ENCODE data around the gene RASSF4. TPM values are rescaled to one million over a fixed set of nuclear protein-coding genes. Genes with fewer than 3 reads are reported as not detected.

RASSF4 gene
- total and polyA plus RNA-seq, 2 experiments from 2014 or later, result 2.1 to 2.3 TPM

- Histone ChIP-seq H3K27me3 (replicated peaks; ENCODE audit: insufficient read depth) (no peaks in the 10 kb centered on the region), H3K36me3 (ENCODE audit: low read depth) (no peaks in the 10 kb centered on the region), H3K4me2 (ENCODE audit: unreplicated experiment) (no peak overlapping the region), H2AFZ (peak overlapping the region; percentile 80), H4K20me1 (ENCODE audit: insufficient read depth) (no peaks in the 10 kb centered on the region), H3K9ac (peak overlapping the region; percentile 55), H3F3A (ENCODE audit: insufficient read depth) (peaks cover 24% of the 10 kb centered on the region), H3K27ac (peak overlapping the region; percentile 65), H3K4me1 (ENCODE audit: insufficient read depth) (peaks cover 38% of the 10 kb centered on the region), H3K4me3 (no peak overlapping the region), H3K9me3 (ENCODE audit: low read depth) (no peaks in the 10 kb centered on the region), H3K9me2 (ENCODE audit: insufficient read depth) (no peaks in the 10 kb centered on the region), H3K79me2 (ENCODE audit: insufficient read depth) (no peaks in the 10 kb centered on the region)
- WGBS, 2 experiments (ENCODE audit: low coverage in 1 of 2, low lambda C conversion rate in 2 of 2, missing lambda C conversion rate in 2 of 2), result 50 to 53% methylated on average over 4 of the region's 4 CpGs
- DNase-seq, result no peak
- in situ Hi-C loops (cut with MboI), result loop anchor here (25.0 kb wide), 1 partner anchor 1333 kb away; no protein-coding TSS in a partner anchor
- TF ChIP-seq EZH2phosphoT487 (IDR thresholded peaks at IDR 0.05; ENCODE audit: insufficient read depth, low read depth), result no peak
Observed at GRCh38 chr10:44995581-44995913, 35.9 kb downstream of the RASSF4 start.

GRCh38 chr10:44995914-44996669 lies 36.5 kb downstream of the RASSF4 start:
- DNase-seq, result peak; percentile 55
- H3K9ac ChIP-seq, result peak overlapping the region; percentile 55
- H3F3A ChIP-seq (ENCODE audit: insufficient read depth), result peaks cover 24% of the 10 kb centered on the region
- no peak overlapping the region for H3K4me3 ChIP-seq
- in situ Hi-C loops (cut with MboI), result loop anchor here (25.0 kb wide), 1 partner anchor 1334 kb away; no protein-coding TSS in a partner anchor
- H3K9me2 ChIP-seq (ENCODE audit: insufficient read depth), result no peaks in the 10 kb centered on the region
- H3K79me2 ChIP-seq (ENCODE audit: insufficient read depth), result no peaks in the 10 kb centered on the region
- H3K9me3 ChIP-seq (ENCODE audit: low read depth), result no peaks in the 10 kb centered on the region
- WGBS, 2 experiments (ENCODE audit: low coverage in 1 of 2, low lambda C conversion rate in 2 of 2, missing lambda C conversion rate in 2 of 2), result 23 to 29% methylated on average over 9 of the region's 9 CpGs
- H2AFZ ChIP-seq, result peak overlapping the region; percentile 80
- no peaks in the 10 kb centered on the region for H3K27me3 ChIP-seq (replicated peaks; ENCODE audit: insufficient read depth)
- peaks cover 39% of the 10 kb centered on the region for H3K4me1 ChIP-seq (ENCODE audit: insufficient read depth)
- H3K4me2 ChIP-seq (ENCODE audit: unreplicated experiment), result no peak overlapping the region
- TF ChIP-seq EZH2phosphoT487 (IDR thresholded peaks at IDR 0.05; ENCODE audit: insufficient read depth, low read depth), result no peak
- no peak for TF ChIP-seq EZH2 (IDR thresholded peaks at IDR 0.05; ENCODE audit: insufficient read depth, poor library complexity, severe bottlenecking)
- no peaks in the 10 kb centered on the region for H3K36me3 ChIP-seq (ENCODE audit: low read depth)
- H3K27ac ChIP-seq, result peak overlapping the region; percentile 65
- no peaks in the 10 kb centered on the region for H4K20me1 ChIP-seq (ENCODE audit: insufficient read depth)

DNA sequence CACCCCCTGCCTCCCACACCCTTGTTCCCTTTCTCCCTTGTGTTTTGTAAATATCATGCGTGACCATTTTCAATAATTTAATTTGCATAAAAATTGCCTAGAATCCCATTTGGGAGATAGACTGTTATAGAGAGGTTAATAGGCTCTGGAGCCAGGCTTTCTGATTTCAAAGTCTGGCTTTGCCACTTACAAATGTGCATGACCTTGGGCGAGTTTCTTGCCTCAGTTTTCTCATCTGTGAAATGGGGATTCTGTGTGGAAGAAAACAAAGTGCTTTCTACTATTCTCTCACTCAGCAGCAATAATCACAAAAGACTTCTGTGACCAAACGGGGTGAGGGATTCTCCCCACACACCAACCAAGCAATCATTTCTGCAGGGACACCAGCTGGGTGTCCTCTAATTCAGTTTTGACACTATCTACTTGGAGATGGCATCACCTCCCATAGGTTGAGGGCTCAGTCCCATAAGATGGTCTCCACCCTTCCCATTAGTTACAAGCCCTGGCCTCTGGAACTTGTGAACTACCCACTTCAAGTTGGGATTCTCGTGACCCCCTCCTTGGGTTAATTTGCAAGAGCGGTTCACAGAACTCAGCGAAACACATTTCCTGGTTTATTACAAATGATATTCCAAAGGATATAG lies 37.6 kb downstream of the RASSF4 start:
- Histone ChIP-seq H3K9ac (no peak overlapping the region), H3F3A (ENCODE audit: insufficient read depth) (peaks cover 34% of the 10 kb centered on the region), H3K27ac (no peak overlapping the region), H3K36me3 (ENCODE audit: low read depth) (no peaks in the 10 kb centered on the region), H3K4me2 (ENCODE audit: unreplicated experiment) (no peak overlapping the region), H3K27me3 (replicated peaks; ENCODE audit: insufficient read depth) (no peaks in the 10 kb centered on the region), H4K20me1 (ENCODE audit: insufficient read depth) (no peaks in the 10 kb centered on the region), H3K4me3 (no peak overlapping the region), H2AFZ (no peak overlapping the region), H3K9me2 (ENCODE audit: insufficient read depth) (no peaks in the 10 kb centered on the region), H3K4me1 (ENCODE audit: insufficient read depth) (peaks cover 44% of the 10 kb centered on the region), H3K9me3 (ENCODE audit: low read depth) (no peaks in the 10 kb centered on the region), H3K79me2 (ENCODE audit: insufficient read depth) (peaks cover 6% of the 10 kb centered on the region)
- 89 to 94% methylated on average over 6 of the region's 6 CpGs for WGBS, 2 experiments (ENCODE audit: low coverage in 1 of 2, low lambda C conversion rate in 2 of 2, missing lambda C conversion rate in 2 of 2)
- in situ Hi-C loops (cut with MboI), result loop anchor here (25.0 kb wide), 1 partner anchor 1335 kb away; no protein-coding TSS in a partner anchor
- DNase-seq, result no peak
- no peak for TF ChIP-seq EZH2 (IDR thresholded peaks at IDR 0.05; ENCODE audit: insufficient read depth, poor library complexity, severe bottlenecking)
- TF ChIP-seq EZH2phosphoT487 (IDR thresholded peaks at IDR 0.05; ENCODE audit: insufficient read depth, low read depth), result no peak

DNA sequence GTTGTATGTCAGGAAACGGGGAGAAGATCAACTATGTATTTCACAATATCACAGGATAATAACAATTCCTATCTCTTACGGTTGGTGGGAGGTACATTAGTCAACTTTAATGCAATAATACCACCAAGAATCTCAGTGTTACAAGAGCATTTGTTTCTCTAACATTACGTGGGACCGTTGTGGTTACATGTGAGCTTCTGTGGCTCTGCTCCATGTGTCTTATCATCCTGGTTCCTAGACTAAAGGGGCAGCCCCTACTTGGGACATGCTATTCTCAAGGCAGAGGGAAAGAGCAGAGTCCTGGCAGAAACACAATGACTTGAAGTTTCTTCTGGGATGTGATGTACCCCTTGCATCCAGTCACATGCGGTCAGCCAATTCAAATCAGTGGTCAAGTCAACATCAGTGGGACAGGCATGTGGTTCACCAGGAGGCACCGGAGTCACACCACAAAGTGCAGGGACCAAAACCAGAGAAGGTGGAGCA lies 38.6 kb downstream of the RASSF4 start:
- Histone ChIP-seq H3K9me3 (ENCODE audit: low read depth) (no peaks in the 10 kb centered on the region), H3K27me3 (replicated peaks; ENCODE audit: insufficient read depth) (no peaks in the 10 kb centered on the region), H3K4me1 (ENCODE audit: insufficient read depth) (peaks cover 49% of the 10 kb centered on the region), H3K9ac (no peak overlapping the region), H3K79me2 (ENCODE audit: insufficient read depth) (peaks cover 15% of the 10 kb centered on the region), H4K20me1 (ENCODE audit: insufficient read depth) (no peaks in the 10 kb centered on the region), H3K36me3 (ENCODE audit: low read depth) (no peaks in the 10 kb centered on the region), H3F3A (ENCODE audit: insufficient read depth) (peaks cover 37% of the 10 kb centered on the region), H3K27ac (no peak overlapping the region), H3K4me2 (ENCODE audit: unreplicated experiment) (no peak overlapping the region), H3K4me3 (no peak overlapping the region), H2AFZ (no peak overlapping the region), H3K9me2 (ENCODE audit: insufficient read depth) (no peaks in the 10 kb centered on the region)
- 81 to 86% methylated on average over 6 of the region's 6 CpGs for WGBS, 2 experiments (ENCODE audit: low coverage in 1 of 2, low lambda C conversion rate in 2 of 2, missing lambda C conversion rate in 2 of 2)
- in situ Hi-C loops (cut with MboI), result loop anchor here (25.0 kb wide), 1 partner anchor 1336 kb away; no protein-coding TSS in a partner anchor
- TF ChIP-seq EZH2phosphoT487 (IDR thresholded peaks at IDR 0.05; ENCODE audit: insufficient read depth, low read depth) (no peak), EZH2 (IDR thresholded peaks at IDR 0.05; ENCODE audit: insufficient read depth, poor library complexity, severe bottlenecking) (no peak)
- no peak for DNase-seq
